Endothelial cell of umbilical vein (primary cell): ENCODE measurements around the gene MARK4. TPM values are rescaled to one million over a fixed set of nuclear protein-coding genes. Genes with fewer than 3 reads are reported as not detected.

Source experiments
- BruUV-seq: library from RNA; stranded (reverse); fragments of 400-500 nt; replicated peaks from 2 replicates; lab custom pipeline; 2021; lab: Mats Ljungman, UMichigan
- CTCF ChIA-PET: fragments of 300-600, 350-600 bp; sonication (Branson Sonifier 250); formaldehyde crosslinking; loops from one replicate; lab custom pipeline; 2021; ENCODE audit warnings: antibody characterized with exemption, inconsistent platforms; lab: Charles Lee
- POLR2A ChIA-PET: fragments of 300-600, 350-600 bp; sonication (Branson Sonifier 250); formaldehyde crosslinking; loops from one replicate; lab custom pipeline; 2021; ENCODE audit warnings: antibody characterized with exemption, inconsistent platforms; lab: Charles Lee
- DNase-seq: peaks from one replicate; pipeline ENCODE4 v3.0.0-alpha.2; 2011; ENCODE audit warnings: low read depth, low spot score
- FAIRE-seq: peaks from 2 replicates; lab custom pipeline; 2011; peaks lifted over from hg19 to GRCh38; lab: Jason Lieb, UNC
- H2AFZ ChIP-seq: 2 replicates; pipeline ENCODE4 v1.6.0; 2012; ENCODE audit warnings: low read depth, low read length, control low read depth, inconsistent platforms
- H3K27ac ChIP-seq: 2 replicates; pipeline ENCODE4 v1.5.1; 2011; ENCODE audit warnings: low read depth, mild to moderate bottlenecking, control low read depth, low read length, moderate library complexity; ENCODE audit not compliant: insufficient read depth
- H3K27me3 ChIP-seq, 2 experiments: 2 replicates each; pipeline versions ENCODE4 v1.6.0 to v1.6.1; 2011; ENCODE audit warnings: low read length in 2 of 2, mixed read lengths in 1 of 2; ENCODE audit not compliant: control insufficient read depth in 2 of 2, insufficient read depth in 2 of 2
- H3K36me3 ChIP-seq, 2 experiments: 2 replicates in 1 of 2; 3 replicates in 1 of 2; pipeline ENCODE4 v1.5.1; 2011; ENCODE audit warnings: low read length in 2 of 2, mild to moderate bottlenecking in 1 of 2, moderate library complexity in 1 of 2; ENCODE audit not compliant: control insufficient read depth in 2 of 2, insufficient read depth in 2 of 2; ENCODE audit errors: extremely low read depth in 1 of 2
- H3K4me1 ChIP-seq: 3 replicates; pipeline ENCODE4 v1.5.1; 2011; ENCODE audit warnings: mild to moderate bottlenecking, low read length; ENCODE audit not compliant: control insufficient read depth, insufficient read depth; ENCODE audit errors: extremely low read depth
- H3K4me2 ChIP-seq: 2 replicates; pipeline ENCODE4 v1.6.1; 2011; ENCODE audit warnings: low read length, control low read depth, mixed read lengths; ENCODE audit not compliant: insufficient read depth
- H3K4me3 ChIP-seq, 3 experiments: fragments of 200-600 bp in 1 of 3; sonication (generic), shearing (Covaris generic) in 1 of 3; replicated peaks in 1 of 3; 2 replicates each; pipeline ENCODE4 v1.5.1; 2011 to 2016; ENCODE audit warnings: control low read depth in 3 of 3, low read length in 3 of 3, mild to moderate bottlenecking in 2 of 3, inconsistent platforms in 1 of 3, low read depth in 1 of 3, moderate library complexity in 1 of 3; ENCODE audit not compliant: insufficient read depth in 1 of 3
- H3K79me2 ChIP-seq: 2 replicates; pipeline ENCODE4 v1.6.0; 2012; ENCODE audit warnings: low read length, inconsistent platforms; ENCODE audit not compliant: control insufficient read depth, insufficient read depth
- H3K9ac ChIP-seq: replicated peaks from 2 replicates; pipeline ENCODE3; 2011; ENCODE audit warnings: low read length, control low read depth; ENCODE audit not compliant: insufficient read depth; ENCODE audit errors: extremely low read depth
- H3K9me1 ChIP-seq: replicated peaks from 3 replicates; pipeline ENCODE4 v1.6.0; 2011; ENCODE audit warnings: mild to moderate bottlenecking, low read length; ENCODE audit not compliant: control insufficient read depth, insufficient read depth; ENCODE audit errors: extremely low read depth
- H3K9me3 ChIP-seq: replicated peaks from 2 replicates; pipeline ENCODE4 v1.5.1; 2012; ENCODE audit warnings: low read length, inconsistent platforms; ENCODE audit not compliant: control insufficient read depth, insufficient read depth
- H4K20me1 ChIP-seq: replicated peaks from 2 replicates; pipeline ENCODE3; 2011; ENCODE audit warnings: mild to moderate bottlenecking, low read length; ENCODE audit not compliant: control insufficient read depth, insufficient read depth; ENCODE audit errors: extremely low read depth
- EZH2 ChIP-seq: IDR thresholded peaks from 2 replicates; pipeline ENCODE4 v1.6.1; 2012; ENCODE audit warnings: borderline replicate concordance, low read depth, mild to moderate bottlenecking, moderate library complexity, low read length, inconsistent platforms; ENCODE audit not compliant: severe bottlenecking
- FOS ChIP-seq: IDR thresholded peaks from 2 replicates; pipeline ENCODE4 v1.6.1; 2011; ENCODE audit warnings: mild to moderate bottlenecking, low read length, moderate library complexity, borderline replicate concordance; ENCODE audit not compliant: insufficient read depth
- GATA2 ChIP-seq: IDR thresholded peaks from 2 replicates; pipeline ENCODE4 v1.7.0; 2011; ENCODE audit warnings: low read depth, mild to moderate bottlenecking, moderate library complexity, mixed read lengths, low read length; ENCODE audit not compliant: insufficient read length, insufficient read depth
- JUN ChIP-seq: IDR thresholded peaks from 2 replicates; pipeline ENCODE4 v1.6.1; 2011; ENCODE audit warnings: borderline replicate concordance, low read depth; ENCODE audit not compliant: insufficient read length, insufficient read depth
- MYC ChIP-seq: IDR thresholded peaks from one replicate; pipeline ENCODE4 v1.6.1; 2011; ENCODE audit warnings: mild to moderate bottlenecking, low read depth, low read length
- POLR2A ChIP-seq: IDR thresholded peaks from 2 replicates; pipeline ENCODE4 v1.6.1; 2012; ENCODE audit warnings: low read depth, mild to moderate bottlenecking, control low read depth, low read length
- POLR2AphosphoS5 ChIP-seq: IDR thresholded peaks from 2 replicates; pipeline ENCODE4 v1.6.1; 2012; ENCODE audit warnings: low read depth, mild to moderate bottlenecking, control low read depth, low read length, moderate library complexity; ENCODE audit not compliant: insufficient read depth
- dilution Hi-C: fragments of 300-500 bp; cut with MboI; formaldehyde crosslinking; loops from one replicate; pipeline ENCODE4 v1.15.0; 2019; ENCODE audit warnings: low sequenced_read_pairs; ENCODE audit not compliant: extremely low pct_ligation_motif_present
- intact Hi-C: fragments of 100-400 bp; cut with micrococcal nuclease; formaldehyde crosslinking; loops from one replicate; pipeline ENCODE4 v1.10.0; 2022
- polyA plus RNA-seq, 4 experiments: library from polyadenylated mRNA; depleted of rRNA in 3 of 4; stranded (reverse) in 3 of 4; unstranded in 1 of 4; fragments of >200 nt; gene quantifications; 2 replicates each; pipeline versions ENCODE4 v1.2.1 to v1.2.3, GENCODE V29; 2011 to 2012; ENCODE audit warnings: missing spikeins in 1 of 4
- total RNA-seq: library from RNA; stranded (reverse); gene quantifications from 2 replicates; pipeline ENCODE4 v1.2.3, GENCODE V29; 2021
- TF ChIP-seq, protein P1 (sequence below): IDR thresholded peaks from 2 replicates; pipeline ENCODE4 v1.6.1; 2011; ENCODE audit not compliant: insufficient read depth, insufficient read length
- TF ChIP-seq, protein P2 (sequence below), 2 donors: IDR thresholded peaks; 1 replicate in 1 of 2; 2 replicates in 1 of 2; pipeline ENCODE4 v1.5.1; 2011; ENCODE audit warnings: low read length in 2 of 2, mild to moderate bottlenecking in 2 of 2, moderate library complexity in 2 of 2, control low read depth in 1 of 2, inconsistent platforms in 1 of 2, low read depth in 1 of 2; ENCODE audit not compliant: insufficient read depth in 1 of 2; ENCODE audit errors: extremely low read depth in 1 of 2

Gene MARK4
- total and polyA plus RNA-seq, 2 donors (not counting 3 experiments of a cell fraction or from before 2014, with no cell fraction given), result 13.9 to 51.6 TPM

DNA sequence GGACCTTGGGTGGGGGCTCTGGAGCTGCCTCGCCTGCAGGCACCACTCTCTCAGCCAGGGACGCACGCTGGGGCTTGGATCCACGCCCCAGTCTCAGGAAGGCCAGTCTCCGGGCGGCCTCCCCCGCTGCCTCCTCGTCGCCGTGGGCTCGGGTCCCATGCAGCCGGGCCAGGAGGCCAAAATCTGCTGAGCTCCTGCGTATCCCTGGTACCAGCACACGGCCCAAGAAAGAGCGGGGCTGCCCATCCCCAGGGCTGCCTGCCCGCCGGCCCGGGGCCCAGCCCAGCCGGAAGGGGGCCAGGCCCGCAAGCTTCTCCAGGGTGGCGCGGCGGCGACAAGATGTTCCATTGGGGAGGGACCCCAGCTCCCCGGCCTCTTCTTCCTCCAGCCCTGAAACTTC is 12.5 kb upstream of the MARK4 start:
- Histone ChIP-seq H3K36me3 (no peaks in the 10 kb centered on the region), H3K9me3 (no peaks in the 10 kb centered on the region), H3K9me1 (no peaks in the 10 kb centered on the region), H3K27ac (no peak overlapping the region), H3K27me3 (no peaks in the 10 kb centered on the region), H2AFZ (no peak overlapping the region), H4K20me1 (no peaks in the 10 kb centered on the region), H3K9ac (no peak overlapping the region), H3K79me2 (no peaks in the 10 kb centered on the region), H3K4me2 (no peak overlapping the region), H3K4me1 (peaks cover 15% of the 10 kb centered on the region), H3K4me3 (no peak overlapping the region)
- TF ChIP-seq FOS, result no peak
- no peak for TF ChIP-seq MYC
- no peak for TF ChIP-seq POLR2A
- no peak for TF ChIP-seq GATA2
- intact Hi-C loops, result no loop called here
- DNase-seq, result no peak
- CTCF ChIA-PET, result no interaction called here
- dilution Hi-C loops, result no loop called here
- no peak for FAIRE-seq
- no TSS peak for BruUV-seq
- POLR2A ChIA-PET, result no interaction called here

DNA sequence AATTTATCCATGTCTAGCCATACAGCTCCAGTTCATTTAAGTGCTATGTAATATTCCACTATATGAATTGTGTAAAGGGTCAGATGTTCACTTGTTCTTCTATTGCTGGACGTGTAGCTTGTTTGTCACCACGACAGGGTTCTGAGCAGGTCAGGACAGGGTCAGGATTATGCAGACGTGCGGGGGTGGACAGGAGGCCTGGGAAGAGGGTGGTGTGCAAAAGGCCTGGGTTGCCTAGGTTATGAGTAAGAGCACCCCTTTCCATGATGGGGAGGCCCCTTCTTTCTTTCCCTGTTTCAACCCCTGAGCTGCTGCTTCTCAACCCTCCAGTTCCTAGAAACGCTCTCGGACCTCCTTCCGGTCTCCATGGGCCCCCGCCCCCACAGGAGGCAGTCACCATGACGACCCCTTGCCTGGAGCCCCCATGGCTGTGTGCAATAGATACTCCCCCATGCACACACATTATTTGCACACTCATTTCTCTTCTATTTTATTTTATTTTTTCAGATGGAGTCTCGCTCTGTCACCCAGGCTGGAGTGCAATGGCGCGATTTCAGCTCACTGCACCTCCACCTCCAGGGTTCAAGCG is 7.8 kb upstream of the MARK4 start:
- Histone ChIP-seq H3K9ac (no peak overlapping the region), H3K4me2 (no peak overlapping the region), H3K4me3 (no peak overlapping the region), H3K4me1 (peaks cover 29% of the 10 kb centered on the region), H3K79me2 (no peaks in the 10 kb centered on the region), H3K9me3 (no peaks in the 10 kb centered on the region), H2AFZ (no peak overlapping the region), H3K27me3 (no peaks in the 10 kb centered on the region), H3K27ac (no peak overlapping the region), H3K9me1 (no peaks in the 10 kb centered on the region), H4K20me1 (no peaks in the 10 kb centered on the region), H3K36me3 (no peaks in the 10 kb centered on the region)
- BruUV-seq, result no TSS peak
- CTCF ChIA-PET, result interaction anchor here (1.2 to 2.3 kb wide), 4 partner anchors 12 to 96 kb away, joined by 3 to 10 read pairs (median 5); no protein-coding TSS in a partner anchor
- TF ChIP-seq GATA2 (no peak), FOS (no peak), JUN (no peak), POLR2A (no peak), EZH2 (no peak), MYC (no peak), POLR2AphosphoS5 (no peak)
- TF ChIP-seq, protein P1, sequence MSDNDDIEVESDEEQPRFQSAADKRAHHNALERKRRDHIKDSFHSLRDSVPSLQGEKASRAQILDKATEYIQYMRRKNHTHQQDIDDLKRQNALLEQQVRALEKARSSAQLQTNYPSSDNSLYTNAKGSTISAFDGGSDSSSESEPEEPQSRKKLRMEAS, result no peak
- TF ChIP-seq, protein P2, sequence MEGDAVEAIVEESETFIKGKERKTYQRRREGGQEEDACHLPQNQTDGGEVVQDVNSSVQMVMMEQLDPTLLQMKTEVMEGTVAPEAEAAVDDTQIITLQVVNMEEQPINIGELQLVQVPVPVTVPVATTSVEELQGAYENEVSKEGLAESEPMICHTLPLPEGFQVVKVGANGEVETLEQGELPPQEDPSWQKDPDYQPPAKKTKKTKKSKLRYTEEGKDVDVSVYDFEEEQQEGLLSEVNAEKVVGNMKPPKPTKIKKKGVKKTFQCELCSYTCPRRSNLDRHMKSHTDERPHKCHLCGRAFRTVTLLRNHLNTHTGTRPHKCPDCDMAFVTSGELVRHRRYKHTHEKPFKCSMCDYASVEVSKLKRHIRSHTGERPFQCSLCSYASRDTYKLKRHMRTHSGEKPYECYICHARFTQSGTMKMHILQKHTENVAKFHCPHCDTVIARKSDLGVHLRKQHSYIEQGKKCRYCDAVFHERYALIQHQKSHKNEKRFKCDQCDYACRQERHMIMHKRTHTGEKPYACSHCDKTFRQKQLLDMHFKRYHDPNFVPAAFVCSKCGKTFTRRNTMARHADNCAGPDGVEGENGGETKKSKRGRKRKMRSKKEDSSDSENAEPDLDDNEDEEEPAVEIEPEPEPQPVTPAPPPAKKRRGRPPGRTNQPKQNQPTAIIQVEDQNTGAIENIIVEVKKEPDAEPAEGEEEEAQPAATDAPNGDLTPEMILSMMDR (IDR thresholded peaks at IDR 0.05; ENCODE audit: extremely low read depth in 1 of 2, insufficient read depth in 1 of 2, low read depth in 1 of 2, low read length in 2 of 2), result no peak
- POLR2A ChIA-PET, result no interaction called here
- intact Hi-C loops, result no loop called here
- FAIRE-seq, result no peak
- dilution Hi-C loops, result no loop called here
- no peak for DNase-seq
